NCI-H1092 (cell line): ENCODE results near the gene SUSD4.
"Not testable (repeated sequence)": the region's sequence is repeated elsewhere in the genome, so short reads cannot be mapped to it uniquely, and the experiment has no call there.

Experiments
- DNase-seq: peaks from one replicate; lab custom pipeline; 2025; lab: John Stamatoyannopoulos, UW

Gene SUSD4

DNA sequence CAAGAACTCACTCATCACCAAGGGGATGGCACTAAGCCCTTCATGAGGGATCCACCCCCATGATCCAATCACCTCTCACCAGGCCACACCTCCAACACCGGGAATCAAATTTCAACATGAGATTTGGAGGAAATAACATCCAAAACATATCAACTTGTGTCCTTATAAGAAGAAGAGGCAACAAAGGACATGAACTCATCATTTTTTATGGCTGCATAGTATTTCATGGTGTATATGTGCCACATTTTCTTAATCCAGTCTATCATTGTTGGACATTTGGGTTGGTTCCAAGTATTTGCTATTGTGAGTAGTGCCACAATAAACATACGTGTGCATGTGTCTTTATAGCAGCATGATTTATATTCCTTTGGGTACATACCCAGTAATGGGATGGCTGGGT, 112.6 kb downstream of the SUSD4 start:
- not testable (repeated sequence) for DNase-seq

DNA sequence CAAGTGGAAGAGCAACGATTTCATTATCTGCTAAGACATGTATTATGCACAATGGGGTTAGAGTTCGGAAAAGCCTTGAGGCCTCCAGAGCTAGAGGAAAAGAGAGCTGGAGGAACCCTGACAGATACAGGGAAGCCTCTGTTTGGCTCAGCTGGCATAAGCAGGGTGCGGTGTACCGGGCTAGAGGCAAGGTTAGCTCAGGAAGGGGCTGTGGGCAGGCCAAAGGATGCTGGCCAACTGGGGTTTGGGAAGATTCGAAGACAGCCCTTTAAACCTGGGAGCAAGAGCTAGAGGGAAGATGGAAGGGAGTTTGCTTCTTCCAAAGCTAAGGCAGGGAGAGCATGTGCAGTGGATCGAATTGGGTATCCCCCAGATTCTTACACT, 113.4 kb downstream of the SUSD4 start:
- no peak for DNase-seq

DNA sequence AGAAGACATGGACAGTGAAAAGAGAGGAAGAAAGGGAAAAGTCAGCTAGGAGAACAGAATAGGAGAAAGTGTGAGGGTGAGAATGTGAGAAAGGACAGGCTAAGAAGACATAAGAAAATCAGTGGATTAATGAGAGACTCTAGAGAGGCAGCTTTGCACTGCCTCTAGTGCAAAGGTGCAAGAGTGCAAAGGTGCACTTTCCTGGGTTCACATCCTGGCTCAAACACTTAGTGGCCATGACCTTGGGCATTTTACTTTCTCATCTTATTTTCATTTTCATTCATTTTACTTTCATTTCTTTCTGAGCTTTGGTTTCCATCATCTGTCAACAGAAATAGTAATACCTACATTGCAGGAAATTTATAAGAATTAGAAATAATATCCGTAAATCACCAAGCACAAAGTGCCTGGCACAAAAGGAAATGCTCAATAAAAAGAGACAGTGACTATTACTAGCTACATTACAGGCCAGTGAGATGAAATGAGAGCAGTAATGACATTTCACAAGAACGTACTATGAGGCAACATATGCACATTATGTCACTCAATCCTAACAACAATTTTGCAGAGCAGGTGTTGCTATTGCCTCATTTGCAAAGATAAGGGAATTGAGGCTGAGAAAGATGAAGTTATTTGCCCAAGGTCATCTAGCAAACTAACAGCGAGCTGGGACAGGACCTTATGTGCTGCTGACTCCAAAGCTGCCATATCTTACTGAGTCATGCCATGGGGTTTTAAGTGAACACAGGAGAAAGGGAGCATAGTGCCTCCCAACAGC, 113.9 kb downstream of the SUSD4 start:
- DNase-seq: no peak

DNA sequence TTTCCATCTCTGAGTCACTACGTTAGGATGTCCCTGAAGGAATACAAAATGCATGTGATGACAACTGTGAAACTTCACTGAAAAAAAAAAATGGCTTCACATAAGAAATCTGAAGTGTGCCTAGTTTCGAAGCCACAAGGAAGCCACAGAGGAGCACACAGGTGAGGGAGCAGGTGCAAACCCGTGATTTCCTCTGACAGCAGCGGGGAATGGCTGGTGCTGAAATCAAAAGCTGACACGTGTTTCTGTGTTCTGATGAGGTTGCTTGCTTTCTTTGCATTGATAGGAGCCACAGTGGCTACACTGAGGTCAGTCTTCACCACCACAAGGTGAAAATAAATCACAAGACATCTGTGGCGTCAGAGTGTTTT, 115.2 kb downstream of the SUSD4 start:
- no peak for DNase-seq

DNA sequence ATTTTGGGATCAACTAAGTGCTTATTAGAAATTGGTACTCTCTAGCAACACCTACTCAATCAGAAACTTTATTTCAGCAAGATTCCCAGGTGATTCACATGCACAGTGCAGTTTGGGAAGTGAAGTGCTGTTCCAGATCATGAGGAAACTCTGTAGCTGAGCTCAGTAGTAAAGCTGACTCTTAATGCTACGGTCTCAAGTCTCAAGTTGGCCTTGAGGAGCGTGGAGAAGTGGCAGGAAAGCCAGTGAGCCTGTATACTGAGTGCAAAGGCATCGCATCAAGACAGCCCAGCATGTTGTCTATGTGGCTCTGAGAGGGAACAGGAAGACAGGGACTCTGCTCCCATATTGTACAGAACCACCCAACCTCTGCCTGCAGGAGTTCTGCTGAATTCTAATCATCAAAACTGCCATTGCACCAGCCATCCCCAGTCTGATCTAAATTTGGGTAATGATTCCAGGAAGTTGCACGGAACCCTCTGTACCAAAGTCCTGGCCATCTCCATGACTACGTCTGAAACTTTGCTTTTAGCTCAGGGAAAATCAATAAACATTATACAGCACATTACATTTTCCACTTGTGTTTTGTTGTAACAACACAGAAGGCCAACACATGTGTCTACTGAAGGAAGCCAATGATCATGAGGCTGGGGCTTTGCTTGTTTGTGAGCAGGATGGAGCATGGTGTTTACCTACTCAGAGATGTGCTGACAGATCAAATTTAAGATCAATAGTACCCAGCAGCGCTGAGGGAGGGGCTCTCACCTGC, 115.8 kb downstream of the SUSD4 start:
- DNase-seq: no peak

DNA sequence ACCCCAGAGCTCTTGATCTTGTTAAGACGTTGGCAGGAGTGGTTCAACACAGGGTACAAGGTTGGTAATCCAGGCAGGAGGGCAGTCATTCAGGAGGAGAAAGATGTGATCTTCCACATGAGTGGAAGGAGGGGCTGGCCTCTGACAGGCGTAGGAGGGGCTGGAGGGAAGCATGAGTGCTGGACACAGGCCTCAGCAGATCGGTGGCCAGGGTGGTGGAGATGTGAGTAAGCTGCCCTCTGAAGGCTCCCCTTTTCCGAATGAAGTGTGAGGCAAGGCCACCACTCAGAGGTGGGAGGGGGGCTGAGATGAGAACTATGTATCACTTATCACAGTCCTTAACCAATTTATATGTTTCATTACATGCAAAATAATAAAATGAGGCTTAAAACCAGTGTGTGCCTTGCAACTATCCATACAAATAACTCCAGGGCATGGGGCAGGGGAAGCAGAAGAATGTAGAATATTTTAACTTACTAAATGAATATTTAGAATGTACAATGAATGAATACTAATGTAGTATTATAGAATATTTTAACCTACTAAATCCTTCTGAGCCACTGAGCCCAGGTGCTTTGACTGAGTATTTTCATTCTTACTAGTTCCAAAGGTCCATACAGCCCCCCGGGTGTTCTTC, 117.4 kb downstream of the SUSD4 start:
- DNase-seq: no peak

DNA sequence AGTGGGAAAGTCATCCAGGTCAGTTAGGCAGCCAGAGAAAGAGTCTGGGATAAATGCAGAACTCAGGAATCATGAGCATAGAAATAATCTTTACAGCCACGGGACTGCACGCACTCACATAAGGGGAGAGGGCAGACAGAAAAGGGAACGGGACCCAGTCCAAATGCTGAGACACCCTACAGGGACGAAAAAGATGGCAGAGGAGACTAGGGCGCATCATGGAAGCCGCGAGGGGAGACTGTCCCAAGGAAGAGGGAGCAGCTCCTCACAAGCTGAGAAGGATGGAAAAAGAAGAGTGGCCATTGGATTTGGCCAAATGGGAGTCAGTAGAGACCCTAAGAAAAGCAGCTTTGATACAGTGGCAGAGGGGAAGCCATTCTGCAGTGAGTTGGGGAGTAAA, 118.0 kb downstream of the SUSD4 start:
- no peak for DNase-seq

DNA sequence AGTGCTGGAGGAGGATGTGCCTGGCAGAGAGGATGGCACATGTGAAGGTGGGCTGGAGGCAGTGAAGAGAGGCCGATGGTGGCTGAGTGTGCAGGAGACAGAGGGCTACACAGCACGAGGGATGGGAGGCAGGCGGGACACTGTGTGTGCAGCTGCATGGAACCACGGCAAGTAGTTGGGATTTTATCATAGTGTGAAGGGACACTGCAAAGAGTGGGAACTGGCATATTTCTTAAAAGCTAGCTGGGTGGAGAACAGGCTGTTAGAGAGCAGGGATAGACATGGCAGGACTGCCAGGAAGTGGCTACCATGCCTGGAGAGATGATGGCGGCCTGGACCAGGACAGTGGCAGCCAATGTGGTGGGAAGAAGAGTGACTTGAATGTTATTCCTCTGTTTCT, 118.6 kb downstream of the SUSD4 start:
- no peak for DNase-seq

DNA sequence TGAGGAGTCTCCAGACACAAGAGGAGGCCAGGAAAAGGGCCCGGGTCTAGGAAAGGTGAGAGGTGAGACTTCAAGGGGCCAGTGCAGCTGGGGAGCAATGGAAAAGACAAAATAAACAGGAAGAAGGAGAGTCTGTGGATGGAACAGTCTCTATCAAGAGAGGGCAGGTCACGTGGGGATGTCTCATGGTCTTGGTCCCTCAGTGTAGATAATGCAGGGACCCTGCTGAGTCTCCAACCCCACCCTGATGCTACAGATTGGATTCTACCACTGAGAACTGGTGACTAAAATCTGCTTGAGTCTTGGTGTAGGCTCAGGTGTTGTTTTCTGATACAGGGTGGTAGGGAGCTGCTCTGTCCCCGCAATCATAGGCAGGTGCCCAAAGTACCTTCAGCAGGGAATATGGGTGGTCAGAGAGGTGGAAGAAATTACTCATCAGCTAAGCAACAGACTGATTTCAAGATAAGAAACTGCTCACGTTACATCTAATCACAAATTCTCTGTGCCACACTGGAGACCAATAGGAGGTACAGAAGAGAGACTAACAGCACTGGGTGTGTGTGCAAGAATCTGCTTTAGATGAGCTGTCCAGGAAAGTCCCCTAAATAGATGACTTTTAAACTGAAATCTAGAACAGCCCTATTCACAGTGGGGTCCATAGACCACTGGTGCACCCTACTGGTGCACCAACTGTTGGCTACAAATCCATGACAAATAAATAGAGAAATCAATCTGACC, 119.4 kb downstream of the SUSD4 start:
- DNase-seq: no peak

DNA sequence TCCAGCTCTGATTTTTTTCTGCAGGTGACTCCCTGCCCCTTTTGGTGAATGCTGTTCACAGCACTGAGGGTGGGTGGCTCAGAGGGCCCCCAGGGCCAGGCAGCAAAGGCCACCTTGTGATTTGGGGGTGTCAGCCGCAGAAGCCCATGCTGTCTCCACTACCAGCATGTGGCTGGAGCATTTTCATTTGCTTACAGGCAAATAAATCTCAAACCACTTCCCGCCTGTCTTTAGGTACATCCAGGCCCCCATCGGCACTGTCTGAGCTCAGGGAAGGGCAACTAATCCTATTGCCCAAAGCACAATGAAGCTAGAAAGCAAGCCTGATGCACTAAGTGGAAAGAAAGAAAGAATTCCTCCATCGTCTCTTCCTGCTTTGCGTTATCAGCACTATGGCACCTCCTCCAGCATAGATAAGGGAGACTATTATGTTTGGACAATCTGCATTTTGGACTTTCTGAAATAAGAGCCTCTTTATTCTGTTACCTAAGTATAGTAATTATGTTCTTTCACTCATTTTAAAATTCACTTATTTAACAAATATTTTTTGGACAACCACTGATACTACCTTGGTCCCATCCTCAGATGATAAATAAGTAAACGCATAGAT, 120.4 kb downstream of the SUSD4 start:
- DNase-seq: no peak

DNA sequence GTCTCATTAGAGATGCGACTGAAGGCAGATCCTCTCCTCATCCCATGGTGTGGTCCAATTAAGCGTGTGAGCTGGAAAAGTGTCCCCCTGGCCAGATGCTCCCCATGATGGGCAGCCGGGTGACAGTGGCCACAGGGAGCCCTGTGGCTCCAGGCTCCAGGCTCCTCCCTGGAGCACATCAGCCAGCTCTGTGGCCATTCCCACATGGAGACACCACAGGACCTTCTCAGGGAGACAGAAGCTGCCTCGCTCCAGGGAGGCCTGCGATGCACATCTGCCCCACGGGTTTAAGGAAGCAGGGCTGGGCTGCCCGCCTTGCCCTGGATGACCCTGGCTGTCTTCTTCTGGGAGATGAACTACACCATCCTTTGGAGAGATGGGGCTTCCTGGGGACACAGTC, 121.0 kb downstream of the SUSD4 start:
- no peak for DNase-seq

DNA sequence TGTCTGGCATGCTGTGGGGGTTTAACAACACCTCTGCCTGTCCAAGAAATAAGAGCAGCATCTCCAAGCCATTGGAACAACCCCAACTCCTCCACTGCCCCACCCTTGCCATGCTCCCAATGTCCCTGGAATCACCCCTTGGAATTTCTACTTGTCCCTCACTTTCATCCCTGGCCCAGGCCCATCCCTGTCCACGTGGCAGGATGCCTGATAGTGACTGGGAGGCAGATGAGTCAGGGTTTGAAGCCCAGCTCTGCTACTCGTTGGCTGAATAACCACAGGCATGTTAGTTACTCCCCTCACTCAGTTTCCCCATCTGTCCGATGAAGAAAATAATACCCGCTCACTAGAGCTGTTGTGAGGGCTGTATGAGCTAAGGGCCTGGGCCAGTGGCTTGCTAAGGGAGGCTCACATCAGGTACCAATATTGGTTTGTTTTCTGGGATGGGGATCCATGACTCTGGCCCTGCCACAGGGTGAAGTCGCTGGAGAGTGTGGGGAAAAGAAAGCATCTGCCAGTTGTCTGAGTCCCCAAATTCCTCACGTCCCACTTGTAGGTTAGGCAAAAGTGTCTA, 121.5 kb downstream of the SUSD4 start:
- no peak for DNase-seq

DNA sequence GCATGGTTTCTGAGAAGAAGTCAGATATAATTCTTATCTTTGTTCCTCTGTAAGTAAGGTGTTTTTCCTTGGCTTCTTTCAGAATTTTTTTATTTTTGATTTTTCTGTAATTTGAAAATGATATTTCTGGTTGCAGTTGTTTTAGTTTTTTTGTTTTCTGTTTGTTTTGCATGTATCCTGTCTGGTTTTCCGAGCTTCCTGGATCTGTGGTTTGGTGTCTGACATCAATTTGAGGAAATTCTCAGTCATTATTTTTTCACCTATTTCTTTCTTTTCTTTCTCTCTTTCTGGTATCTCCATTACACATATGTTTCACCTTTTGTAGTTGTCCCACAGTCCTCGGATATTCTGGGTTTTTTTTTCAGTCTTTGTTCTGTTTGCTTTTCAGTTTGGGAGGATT, 123.9 kb downstream of the SUSD4 start:
- DNase-seq: no peak

DNA sequence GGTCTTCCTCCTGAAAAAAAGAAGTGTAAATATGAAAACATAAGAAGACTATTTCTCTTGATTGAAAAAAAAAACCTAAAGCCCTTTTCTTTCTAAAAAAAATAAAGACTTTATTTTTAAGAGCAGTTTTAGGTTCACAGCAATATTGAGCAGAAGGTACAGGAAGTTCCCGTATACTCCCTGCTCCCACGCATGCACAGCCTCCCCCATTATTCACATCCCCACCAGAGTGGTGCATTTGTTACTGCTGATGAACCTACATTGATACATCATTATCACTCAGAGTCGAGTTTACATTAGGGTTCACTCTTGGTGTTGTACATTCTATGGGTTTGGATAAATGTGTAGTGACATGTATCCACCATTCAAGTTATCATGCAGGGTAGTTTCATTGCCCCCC, 128.9 kb downstream of the SUSD4 start:
- no peak for DNase-seq

DNA sequence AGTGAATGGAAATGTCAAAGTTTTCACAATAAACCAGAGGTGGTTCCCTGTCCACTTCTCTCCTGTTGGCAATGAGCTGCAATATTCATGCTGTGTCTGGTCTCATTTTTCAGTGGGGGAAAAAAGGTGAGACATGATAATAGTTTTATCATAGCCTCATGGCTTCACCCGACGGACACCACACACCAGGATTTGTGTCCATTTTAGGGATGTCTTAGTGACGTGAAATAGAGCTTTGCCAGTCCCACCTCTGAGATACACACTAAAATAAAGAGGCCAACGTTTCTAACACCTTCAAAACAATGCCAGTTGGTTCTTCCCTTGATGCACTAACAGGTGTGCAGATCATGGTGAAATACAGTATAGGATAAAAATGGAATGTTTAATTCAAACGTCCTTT, 129.4 kb downstream of the SUSD4 start:
- DNase-seq: no peak

DNA sequence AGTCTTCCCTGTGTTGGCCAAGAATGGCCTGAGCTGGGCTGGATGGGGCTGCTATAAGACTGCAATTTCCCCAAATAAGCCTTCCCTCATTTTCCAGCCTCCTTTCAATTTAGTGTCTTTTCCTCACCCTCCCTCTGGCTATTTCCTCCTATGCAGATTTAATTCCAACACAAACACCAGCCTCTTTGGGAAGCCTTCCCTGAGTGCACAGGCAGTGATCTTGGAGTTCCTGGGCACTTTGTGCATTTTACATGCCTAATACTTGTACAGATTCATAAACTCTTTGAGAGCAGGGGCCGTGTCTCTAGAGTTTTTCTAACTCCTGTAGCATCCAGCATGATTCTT, 129.8 kb downstream of the SUSD4 start:
- no peak for DNase-seq

DNA sequence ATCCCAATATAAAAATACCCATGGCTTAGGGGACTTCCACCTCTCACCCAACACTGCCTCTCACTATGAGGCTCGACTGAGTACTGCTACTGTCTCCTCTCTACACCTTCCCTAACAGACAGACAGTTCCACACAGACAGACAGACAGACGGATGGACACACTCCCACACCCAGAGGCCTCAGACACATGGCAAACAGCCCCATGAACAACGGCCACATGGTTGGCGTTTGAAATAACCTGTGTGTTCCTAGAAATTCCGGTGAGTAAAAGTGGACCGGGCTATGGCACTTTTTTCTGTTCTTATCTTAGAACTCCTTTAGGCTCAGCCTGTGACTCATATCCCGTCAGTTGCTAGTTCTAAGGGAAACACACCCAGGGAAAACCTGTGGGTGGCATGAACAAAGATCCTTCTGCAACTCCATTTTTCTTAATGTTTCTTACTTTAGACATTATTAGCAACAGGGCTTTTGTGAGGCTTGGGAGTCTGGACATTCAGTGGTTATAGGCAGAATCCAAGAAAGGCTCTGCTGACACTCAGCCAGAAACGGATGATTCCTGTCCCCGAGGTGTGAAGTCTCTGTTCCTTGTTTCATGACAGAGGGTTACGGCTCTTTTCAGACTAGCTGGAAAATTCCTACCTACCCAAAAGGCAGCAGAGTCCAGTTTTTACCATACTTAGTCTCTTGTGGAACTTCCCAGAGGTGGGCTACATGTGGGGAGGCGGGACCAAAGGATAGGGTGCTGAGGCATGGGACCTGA, 130.4 kb downstream of the SUSD4 start:
- no peak for DNase-seq

DNA sequence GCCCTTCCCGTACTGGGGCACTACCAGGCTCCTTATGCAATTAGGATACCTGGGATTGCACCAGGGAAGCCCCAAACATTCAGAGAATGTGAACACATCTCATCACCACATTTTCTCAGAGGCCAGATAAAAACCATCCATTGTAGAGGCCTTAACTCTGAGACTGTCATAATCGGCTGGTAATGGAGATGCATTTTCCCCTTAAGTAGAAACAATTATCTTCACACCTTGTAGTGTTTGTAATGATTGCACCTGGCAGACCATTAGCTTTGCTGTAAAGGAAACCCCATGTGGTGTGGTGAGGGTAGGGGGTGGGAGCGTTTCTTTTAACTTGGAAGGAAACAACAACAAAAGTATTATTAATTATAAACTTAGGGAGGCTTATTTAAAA, 131.0 kb downstream of the SUSD4 start:
- no peak for DNase-seq

DNA sequence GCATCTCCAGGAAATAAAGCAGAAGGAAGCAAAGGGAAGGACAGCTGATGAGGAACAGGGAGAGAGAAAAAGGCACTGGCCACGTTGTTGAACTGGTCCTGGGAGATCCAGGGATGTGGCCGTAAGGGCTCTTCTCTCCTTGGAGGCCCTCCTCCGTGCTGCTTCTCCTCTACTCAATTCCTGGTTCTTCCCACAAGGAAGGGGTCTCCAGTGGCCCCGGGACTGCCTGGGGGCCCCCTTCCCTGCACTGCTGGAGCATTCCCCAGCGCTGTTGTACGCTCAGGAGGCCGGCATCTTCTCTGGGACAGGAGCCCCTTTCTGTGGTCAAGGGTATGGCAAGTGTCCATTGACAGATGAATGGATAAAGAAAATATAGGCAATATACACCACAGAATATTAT, 132.4 kb downstream of the SUSD4 start:
- no peak for DNase-seq

DNA sequence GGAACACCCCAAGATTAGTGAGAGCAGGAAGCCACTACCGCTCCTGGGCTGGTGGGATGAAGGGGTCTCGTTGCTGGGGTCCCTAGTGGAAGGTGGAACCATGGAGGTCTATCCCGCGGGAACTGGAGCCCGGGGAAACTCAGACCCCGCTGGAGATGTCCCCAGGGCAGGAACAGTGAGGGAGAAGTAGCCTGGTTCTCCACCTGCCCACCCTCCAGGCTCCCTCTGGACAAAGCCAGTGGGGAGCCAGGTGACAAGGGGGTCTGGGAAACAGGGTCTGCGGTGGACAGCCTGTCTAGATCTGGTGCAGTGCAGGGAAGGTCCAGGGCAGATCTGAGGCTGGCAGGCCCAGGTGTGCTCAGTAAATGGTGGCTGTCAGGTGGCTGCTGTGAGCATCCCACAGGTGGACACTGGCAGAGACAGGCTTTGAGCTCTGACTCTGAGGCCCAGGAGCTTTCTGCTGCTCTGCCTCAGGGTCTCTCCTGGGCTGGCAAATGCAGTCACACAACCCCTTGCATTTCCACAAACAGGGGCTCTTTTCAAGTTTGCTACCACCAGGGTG, 132.9 kb downstream of the SUSD4 start:
- DNase-seq: no peak
